NCI-H2081 treated with DMSO at 0.1 percent for 48 hours (cell line): ENCODE results near the gene TEKT3.

Experiments
- DNase-seq: peaks from one replicate; lab custom pipeline; 2025; lab: John Stamatoyannopoulos, UW

Gene TEKT3

DNA sequence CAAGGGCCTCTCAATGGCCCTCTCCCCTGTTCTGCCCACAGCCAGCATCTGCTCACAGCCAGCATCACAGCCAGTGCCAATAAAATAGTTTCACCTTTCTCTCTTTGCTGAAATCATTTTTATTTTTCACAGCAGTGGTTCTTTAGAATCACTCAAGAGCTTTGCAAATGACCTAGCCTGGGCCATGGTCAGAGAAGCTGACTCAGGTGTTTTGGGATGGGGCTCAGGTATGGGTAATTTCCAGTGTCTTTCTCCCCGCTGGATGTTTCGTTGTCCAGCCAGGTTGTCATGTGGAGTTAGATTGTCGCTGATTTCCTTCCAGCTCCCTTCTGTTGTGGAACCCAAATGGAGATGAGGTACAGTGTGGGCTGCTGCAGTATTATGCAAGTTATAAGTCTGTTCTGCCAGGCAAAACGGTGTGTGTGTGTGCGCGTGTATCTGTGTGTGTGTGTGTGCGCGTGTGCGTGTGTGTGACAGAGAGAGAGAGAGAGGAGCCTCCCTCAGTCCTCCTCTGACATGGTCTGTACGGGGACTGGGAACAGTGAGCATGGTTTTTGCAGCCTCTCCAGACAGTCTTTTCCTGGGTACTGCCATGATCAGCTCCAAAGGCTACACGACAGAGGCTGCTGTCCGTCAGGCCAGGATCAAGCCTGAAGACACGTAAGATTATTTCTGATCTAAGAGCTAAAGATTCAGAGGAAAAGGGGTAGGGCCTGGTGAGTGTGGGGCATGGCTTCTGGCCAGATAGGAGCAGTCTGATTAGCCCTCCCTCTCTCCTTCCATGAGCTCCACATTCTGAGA is 74.9 kb downstream of the TEKT3 start:
- DNase-seq, result no peak

DNA sequence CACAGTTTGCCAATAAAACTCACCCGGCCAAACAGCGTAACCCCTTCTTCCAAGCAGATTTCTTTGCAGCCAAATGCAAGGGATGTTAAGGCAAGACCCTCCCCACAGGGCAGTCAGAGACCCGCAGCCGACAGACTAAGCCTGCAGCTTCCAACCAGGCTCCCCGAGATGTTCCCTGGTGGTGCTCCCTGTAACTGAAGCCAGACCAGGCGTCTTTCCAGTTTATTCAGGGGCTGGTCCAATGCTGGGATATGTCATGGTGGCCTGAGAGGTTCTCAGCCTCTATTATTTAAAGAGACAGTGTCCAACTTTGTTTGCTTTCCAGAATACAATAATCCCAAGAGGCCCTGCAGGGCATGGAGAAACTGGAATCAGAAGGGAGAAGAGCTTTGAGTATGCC is 76.3 kb downstream of the TEKT3 start, which contains the start of gene PMP22:
Gene PMP22 (minus strand): TSS at position 196 of the 400 bp plus-strand sequence. CDS start 4,599 bp downstream, outside the sequence.
- DNase-seq, result no peak

DNA sequence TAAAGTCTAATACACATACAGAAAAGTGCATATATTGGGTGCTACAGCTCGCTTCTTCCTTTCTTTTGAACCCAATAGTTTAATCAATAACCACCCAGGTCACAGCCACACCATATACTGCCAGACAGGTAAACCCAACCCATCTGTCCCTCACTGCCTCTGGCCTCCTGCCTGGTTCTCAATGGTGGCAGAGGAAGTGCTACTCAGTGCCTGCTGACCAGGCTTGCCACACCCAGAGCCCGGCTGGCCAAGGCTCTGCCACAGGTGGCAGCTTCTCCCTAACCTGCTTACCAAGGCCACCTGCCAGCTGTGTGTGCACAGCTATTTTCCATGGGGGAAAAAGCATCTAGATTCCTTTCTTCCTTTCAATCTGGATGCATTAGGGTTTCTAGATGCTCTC is 76.9 kb downstream of the TEKT3 start:
- no peak for DNase-seq

DNA sequence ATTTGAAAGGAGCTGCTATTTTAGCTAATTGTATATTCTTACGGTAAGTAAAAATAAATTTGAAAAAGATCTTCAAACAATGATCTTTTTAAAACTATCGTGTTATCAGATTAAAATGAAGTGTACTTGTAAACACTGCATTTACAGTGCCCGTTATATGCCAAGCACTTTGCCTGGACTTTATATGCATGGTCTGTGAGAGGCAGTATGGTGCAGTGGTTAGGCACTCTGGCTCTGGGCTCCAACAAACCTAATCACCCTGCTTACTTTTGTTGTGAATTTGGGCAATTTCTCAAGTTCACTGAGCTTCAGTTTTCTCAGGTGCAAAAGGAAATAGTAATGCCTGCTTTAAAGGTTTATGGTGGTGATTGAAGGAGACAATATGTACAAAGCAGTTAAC is 77.7 kb downstream of the TEKT3 start:
- no peak for DNase-seq

DNA sequence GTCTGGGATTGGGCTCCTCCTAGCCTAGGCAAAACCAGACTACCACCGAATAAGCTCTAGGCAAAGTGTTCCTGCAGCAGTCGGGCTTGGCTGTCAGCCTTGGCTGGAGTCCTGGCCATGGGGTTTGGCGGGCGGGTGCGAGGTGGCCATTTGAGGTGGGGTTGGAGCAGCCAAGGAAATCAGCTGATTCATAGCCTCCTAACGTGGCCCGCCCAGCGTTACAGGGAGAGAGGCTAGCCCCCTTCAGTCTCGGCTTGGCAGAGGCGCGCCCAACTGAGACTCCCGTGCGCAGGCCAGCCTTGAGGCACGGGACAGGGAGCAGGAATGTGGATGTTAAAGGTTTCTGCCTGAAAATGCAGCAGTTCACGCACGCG is 78.2 kb downstream of the TEKT3 start:
- no peak for DNase-seq

DNA sequence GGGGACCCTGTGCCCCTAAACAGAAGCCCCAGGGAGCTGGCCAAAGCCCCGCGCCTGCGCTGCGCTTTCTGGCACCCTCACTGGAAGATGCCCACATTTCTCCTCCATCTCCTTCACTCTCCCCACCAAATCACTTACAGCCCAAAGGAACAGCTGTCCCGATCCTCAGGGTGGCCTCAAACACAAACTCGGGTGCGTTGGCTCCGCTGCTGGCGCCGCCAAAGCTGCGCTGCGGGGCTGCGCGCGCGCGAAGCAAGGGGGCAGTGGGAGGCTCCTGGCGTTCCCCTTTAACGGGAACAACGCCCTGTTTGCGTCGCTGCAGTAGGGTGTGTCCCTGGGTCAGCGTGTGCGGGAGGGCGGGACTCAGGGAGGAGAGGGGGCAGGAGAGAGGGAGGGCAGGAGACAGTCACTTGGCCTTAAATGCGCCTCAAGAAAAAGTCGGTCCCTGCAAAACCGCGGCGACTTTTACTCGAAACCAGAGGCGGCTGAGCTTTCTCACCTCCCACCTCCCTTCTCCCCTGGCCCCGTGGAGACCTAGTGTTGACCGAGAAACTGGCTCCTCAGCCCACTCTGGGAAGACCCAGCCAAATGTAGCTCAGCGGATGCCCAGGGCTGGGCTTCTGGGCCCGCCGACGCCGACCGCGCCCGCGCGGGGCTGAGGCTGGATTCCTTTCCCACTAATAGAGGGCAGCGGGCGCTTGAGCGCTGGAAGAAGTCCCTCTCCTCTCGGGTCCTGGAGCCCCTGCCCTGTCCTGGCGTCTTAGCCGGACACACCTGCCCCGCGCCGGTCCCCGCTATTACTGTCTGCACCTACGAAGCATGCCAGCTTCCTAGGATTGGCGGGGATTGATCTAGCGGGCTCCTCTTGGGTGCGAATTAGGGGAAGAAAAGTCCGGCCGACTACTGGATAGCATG is 78.8 kb downstream of the TEKT3 start:
- DNase-seq, result no peak

DNA sequence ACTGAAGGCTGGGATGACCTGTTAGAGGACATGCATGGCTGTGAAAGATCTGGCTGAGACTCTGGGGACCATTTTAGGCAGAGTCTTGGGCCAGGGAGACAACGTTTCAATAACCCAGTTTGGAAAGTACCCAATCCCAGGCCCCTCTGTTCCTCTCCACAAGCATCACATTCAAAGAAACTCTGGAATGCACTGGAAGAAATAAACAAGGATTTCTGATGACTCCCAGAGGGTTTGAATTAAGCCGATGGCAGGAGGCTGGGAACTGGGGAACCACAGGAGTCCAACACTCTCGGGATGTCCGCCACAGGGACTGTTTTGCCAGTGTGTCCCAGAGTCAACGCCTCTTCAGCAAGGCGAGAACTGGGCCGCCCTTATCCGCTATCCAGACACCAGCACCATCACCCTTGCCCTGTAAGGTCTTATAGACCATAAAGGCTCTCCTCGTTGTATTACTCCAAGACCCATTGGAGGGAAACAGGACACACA is 79.6 kb downstream of the TEKT3 start:
- no peak for DNase-seq

DNA sequence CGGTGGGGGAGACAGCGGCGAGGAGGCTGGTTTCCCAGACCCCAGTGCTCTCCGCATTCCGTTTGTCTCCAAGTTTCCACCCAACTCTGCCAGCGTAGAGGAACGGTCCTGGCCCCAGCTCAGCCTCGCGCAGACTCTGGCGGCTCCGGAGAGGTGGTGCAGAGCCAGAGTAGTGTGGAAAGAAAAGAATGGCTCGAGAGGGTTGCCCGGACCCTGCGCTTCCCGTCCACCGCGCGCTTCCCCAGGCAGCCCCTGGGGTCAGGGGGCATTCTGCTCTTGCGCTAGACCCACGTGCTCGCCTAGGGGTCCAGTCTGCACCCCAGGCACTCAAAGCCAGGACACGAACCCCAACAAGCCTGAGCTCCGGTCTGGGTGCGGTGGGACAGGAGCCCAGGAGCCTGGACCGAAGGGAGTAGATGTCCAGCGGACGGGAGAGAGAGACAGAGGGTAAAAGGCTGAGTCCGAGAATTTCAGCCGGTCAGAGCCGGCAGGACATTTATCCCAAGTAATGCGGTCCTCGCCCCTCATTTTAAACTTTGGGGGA is 80.1 kb downstream of the TEKT3 start:
- DNase-seq, result no peak

DNA sequence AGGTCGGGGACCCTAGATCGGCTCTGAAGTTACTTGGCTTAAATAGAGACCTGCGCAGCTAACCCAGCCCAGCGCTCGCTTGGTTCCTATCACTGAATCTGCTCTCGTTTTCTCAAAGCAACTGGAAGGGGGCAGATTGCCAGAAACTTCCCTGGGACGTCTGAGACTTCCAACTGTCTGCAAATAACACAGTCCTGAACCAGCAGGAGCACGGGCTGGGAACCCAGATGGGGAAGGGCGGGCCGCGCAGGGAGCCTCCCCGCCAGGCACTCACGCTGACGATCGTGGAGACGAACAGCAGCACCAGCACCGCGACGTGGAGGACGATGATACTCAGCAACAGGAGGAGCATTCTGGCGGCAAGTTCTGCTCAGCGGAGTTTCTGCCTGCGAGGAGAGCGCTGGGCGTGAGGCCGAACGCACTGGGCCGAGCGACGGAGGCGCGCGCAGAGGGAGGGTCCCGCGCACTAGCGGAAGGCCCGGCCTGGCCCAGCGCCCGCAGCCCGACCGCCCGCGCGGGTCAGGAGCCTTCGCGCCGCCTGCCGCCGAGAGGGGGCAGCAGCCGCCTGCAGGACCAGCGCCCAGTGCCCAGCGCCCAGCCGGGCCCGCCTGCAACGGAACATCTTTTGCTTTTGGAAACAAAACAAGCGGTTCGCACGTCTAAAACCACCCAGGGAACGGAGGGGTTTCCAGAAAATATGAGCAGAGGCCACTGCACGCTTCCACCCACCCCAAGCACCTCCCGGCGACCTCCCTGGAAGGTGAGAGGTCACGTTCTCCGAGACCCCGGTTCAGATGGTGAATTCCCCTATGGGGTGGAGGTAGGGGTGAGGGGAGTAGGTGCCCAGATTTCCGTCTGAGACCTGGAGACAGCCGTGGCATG is 80.8 kb downstream of the TEKT3 start:
- no peak for DNase-seq

DNA sequence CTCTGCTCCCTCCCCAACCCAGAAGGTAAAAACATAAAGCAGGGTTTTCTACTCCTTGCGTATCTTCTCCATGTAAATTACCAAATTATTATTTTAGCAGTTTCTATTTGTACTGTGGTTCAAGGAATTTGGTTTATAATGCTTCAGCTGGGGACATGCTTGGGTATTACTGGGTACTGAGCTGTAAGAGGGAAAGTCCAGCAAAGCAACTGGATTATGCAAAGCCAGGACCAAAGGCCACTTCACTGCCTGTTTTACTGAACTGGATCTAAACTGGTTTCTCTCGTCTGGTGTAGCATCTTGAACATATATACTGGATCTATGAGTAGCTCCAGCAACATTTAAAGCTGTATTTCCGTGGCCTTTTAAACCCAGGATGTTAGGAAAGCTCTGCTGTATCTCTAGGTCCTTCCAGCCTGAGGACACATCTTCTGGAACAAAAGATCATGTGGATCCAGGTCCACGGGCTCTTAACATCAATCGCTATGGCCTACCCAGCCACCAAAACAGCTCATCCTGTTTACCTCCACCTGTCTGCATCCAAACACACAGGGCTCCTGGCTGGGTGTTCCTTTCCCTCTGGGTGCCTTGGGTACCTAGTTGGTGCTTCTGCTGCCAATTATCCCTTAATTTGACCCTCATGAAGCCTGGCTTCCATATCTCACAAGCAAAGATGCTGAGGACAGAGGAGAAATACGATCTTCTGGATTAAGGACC is 83.4 kb downstream of the TEKT3 start:
- no peak for DNase-seq

DNA sequence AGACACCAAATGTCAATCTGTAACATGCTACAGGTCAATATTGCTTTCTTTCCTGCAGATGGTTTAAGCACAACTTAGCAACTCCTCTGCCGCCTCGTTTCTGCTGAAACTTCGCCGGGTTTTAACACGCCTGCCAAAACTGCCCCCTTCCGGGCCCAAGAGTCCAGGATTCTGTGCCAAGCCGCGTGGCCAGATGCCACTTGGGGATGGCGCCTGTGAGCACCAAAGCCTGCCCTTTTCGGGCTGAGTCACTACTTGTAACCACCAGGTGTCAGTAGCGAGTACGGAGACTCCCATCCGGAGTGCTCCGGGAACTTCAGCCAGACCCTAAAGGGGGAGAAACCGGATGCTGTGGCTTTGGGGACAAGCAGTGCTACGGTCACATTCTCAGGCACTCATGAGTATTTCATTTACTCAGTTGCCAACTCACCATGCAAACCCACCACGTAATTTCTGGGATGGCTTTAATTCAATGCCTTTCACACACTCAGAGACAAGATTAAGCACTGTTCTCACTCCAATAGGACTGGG is 84.1 kb downstream of the TEKT3 start:
- no peak for DNase-seq

DNA sequence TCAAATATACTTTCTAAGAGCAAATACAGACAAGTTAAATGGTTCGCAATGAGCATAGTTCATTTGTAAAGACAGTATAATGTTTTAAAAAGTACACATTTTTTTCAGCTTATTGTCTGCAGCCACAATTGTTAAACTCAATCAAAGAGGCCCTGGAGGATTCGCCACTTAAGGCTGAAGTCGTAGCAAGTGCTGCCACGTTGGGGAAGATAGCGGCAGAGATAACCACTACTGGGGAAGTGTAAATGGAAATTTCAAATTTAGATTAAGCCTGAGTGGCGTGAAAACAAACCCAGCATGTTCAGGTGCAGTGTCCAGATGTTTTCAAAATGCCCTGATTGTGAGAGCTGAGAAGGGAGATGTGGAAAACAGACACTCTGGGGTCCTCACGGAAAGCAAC is 84.7 kb downstream of the TEKT3 start:
- no peak for DNase-seq

DNA sequence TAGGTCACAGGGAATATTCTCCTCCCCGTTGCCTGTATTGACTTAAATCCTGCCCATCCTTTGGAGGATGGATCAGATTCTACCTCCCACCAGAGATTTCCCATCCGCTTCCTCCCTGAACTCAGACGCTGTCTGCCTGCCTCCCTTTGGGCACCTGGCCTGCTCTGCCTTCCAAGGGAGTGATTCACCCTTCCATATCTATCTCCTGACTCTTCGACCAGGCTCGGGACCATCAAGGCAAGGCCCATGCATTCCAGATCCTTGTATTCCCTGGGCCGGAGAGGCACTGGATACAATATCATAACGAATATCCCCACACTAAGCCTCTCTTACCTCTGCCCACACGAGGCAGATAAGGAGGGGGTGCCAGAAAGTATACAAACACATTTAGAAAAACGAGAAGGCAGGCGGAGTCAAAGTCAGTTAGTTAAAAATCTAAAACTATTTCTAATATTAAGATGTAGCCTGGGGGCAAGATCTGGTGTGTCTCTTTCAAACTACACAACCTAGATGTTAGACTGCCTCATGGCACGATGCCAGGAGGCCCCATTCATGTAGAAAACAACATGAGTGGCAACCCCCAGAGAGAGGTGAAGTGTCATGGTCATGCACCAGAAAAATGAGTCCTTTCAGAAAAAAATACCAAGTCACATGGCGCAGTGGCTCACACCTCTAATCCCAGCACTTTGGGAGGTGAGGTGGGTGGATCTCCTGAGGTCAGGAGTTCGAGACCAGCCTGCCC is 85.5 kb downstream of the TEKT3 start:
- DNase-seq, result no peak
